NCI-H1092 (cell line): ENCODE results near the gene RRN3.
"Not testable (repeated sequence)": the region's sequence is repeated elsewhere in the genome, so short reads cannot be mapped to it uniquely, and the experiment has no call there.

ENCODE experiments used
- DNase-seq: peaks from one replicate; lab custom pipeline; 2025; lab: John Stamatoyannopoulos, UW

RRN3 gene

DNA sequence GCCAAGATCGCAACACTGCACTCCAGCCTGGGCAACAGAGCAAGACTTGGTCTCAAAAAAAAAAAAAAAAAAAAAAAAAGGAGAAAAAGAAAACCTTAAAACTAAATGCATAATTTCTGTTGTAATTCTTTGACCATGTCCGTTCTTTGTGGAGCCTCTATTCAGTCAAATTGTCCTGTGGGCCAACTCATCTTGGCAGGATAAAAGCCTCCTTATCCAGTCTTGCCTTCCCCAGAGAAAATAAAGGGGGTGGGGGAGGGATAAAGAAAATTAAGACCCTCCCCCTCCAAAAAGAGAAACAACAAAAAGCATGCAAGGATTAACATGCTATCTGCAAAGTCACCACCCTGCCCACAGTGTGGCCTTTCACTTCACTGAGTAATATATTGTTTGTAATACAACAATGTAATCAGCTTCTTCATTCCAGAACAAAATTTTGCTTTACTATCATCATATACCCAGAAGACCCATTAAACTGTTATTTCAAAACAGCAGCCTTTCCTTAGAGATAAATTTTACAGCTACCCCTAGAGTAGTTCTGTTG lies 5.4 kb upstream of the RRN3 start:
- DNase-seq, result not testable (repeated sequence)

DNA sequence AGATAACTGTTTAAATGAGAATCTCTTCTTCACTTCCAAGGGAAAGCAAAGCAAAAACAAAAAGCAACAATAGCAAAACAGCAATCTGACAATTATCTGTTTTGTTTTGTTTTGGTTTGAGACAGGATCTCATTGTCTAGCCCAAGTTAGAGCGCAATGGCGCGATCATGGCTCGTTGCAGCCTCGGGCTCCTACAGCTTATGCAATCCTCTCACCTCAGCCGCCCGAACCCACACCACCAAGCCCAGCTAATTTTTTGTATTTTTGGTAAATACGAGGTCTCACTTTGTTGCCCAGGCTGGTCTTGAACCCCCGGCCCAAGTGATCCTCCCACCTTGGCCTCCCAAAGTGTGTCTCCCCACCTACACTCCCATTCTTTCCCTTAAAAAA lies 2.5 kb upstream of the RRN3 start:
- DNase-seq, result not testable (repeated sequence)

DNA sequence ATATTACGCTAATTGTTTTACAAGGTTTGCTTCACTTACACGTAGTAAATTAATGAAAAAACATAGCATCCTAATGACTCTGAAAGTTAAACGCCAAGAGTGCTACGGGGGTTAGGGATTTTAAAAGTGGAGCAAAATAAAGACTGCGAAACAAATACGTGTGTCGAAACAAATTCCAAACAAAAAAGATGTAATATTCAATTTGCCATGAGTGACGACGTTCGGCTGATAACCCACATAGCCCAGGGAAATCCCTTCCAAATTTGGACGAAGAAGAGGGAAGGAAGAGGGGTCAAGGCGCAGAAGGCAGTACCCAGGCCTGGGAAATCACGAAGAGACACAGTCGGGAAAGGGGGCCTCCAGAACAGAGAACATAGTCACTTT lies 509 bp downstream of the RRN3 start:
- not testable (repeated sequence) for DNase-seq

DNA sequence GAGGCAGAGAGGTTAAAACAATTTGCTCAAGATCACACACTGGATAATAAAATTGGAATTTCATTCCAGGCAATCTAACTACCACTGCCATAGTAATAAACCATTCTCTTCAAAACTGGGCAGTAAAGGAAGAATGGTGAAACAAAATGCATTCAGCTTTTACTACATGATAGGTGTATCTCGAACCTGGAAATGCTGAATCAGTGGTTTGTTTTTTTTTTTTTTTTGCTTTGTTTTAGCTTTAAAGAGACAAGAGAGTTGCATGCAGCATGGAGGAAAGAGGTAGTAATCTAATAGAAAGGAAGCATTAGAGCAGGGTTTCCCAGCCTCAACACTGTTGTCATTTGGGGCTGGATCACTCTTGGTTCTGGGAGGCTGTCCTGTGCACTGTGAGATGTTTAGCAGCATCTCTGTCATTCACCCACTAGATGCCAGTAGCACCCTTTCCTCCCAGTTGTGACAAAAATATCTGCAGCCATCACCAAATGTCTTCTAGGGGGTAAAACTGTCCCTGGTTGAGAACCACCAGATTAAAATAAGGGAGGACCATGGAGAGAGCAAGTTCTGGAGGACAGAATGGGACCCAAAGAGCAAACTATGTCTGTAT lies 3.3 kb downstream of the RRN3 start:
- DNase-seq, result not testable (repeated sequence)

DNA sequence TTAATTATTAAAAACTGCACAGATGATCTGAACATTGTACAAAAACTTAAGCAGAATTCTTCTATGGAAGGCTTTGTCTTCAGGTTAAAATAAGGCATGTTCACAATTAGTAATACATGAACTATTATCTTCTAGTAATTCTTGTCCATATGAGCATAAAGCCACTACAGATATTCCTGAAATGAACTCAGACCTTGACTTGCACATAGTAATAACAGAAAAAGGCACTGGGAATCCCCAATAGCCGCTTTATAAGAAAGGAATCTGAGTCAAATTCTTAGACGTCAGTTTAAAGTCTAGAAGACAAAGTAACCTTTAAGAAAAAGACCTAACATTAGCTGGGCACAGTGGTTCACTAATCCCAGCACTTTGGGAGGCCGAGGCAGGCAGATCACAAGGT lies 11.3 kb downstream of the RRN3 start:
- DNase-seq, result not testable (repeated sequence)

DNA sequence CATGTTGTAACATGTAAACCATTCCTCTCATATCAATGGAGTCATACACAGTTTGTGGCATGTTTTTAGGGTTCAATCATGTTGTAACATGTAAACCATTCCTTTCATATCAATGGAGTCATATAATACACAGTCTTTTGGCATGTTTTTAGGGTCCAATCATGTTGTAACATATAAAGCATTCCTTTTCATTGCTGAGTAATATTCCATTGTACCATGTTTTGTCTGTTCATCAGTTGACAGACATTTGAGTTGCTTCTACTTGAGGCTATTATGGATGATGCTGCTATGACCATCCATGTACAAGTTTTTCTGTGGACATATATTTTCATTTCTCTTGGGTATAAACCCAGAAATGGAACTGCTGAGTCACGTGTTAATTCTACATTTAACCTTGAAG lies 13.2 kb downstream of the RRN3 start:
- not testable (repeated sequence) for DNase-seq

DNA sequence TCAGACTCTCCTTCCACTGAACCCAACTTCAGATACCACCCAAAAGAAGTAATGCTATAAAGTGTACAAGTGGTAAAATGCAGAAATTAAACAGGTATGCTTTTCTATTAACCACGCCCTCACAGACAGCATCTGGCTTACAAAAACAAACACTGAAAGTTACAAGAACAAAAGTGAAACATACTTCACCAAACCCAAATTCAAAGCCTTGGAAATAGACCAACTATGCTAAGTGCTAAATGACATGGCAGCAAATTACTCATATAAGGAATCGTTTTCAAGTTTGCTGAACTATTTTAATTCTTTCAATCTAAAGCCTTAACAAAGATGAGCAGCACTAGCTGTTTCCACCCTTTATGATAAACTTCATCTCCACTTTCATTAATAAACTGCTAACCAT lies 17.9 kb downstream of the RRN3 start:
- DNase-seq, result not testable (repeated sequence)

DNA sequence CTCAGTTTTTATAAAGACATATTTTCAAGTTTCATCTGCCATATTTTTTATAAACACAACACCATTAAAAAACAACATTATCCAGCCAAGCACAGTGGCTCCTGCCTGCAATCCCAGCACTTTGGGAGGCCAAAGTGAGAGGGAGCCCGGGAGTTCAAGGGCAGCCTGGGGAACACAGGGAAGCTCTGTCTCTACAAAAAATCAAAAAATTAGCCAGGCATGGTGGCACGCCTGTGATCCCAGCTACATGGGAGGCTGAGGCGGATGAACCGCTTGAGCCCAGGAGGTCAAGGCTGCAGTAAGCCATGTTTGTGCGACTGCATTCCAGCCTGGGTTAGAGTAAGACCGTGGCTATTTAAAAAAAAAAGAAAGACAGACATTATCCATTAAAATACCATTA lies 21.0 kb downstream of the RRN3 start:
- no peak for DNase-seq

DNA sequence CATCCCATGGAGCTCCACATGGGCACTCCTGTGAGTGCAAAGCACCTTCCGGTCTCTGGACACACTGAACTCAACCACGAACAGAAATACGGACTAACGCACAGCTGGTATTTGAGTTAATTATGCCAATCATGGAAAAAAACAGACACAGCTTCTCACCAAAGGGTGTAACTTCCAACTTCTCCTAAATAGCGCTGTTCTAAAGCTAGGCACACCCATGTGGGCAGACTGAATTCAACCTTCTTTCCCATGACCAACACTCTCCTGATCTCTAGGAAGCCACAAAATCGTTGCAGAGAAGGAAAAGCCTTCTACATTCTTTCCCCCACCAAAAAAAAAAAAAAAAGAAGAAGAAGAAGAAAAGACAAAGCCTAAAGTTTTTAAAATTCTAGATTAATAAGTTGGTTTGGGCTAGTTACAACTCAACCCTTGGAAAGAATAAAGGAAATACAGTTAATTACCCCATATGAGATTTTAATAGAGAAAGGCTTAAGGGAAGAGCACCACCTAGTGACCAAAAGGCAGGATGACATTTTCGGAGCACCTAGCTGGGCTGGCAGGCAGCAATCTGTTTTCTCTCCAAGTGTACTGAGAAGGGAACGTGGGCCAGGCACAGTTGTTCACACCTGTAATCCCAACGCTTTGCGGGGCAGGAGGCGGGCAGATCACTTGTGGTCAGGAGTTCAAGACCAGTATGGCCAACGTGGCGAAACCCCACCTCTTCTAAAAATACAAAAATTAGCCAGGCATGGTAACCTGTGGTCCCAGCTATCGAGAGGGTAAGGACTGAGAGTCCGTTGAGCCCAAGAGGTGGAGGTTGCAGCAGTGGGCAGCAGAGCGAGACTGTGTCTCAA lies 21.9 kb downstream of the RRN3 start:
- DNase-seq, result not testable (repeated sequence)

DNA sequence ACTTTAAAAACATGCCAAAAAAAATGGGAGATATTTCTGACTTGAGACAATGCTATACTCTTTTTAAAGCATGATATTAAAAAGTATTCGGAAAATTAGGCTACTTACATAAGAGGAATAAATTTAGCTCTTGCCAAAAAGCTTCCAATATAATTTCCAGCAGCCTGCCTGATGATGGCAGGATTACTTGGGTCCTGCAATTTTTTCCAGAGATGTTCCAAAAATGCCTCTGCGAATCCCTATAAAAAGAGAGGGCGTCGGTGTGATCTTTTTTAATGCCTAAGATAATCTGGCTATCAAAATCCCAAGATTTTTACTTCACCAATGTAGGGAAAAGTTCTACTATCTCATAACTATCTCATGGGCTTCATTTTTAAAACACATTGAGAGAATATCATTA lies 23.1 kb downstream of the RRN3 start:
- DNase-seq, result not testable (repeated sequence)

DNA sequence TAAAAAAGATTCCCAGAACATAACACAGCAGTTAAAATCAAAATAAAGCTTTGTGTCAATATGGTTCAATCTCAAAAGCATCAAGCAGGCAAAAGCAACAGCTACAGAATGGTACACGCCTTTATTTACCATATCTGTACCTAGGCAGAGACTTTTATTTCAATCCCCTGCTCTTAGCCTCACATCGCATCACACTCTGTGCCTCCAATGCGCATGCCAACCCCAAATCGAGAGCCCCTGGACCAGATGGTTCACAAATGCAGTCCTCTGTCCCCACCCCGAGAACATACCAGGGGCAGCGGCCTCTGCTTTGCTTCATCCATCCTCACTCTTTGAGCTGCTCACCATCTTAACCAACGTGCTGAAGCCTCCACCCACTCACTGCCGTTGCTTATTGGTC lies 27.4 kb downstream of the RRN3 start:
- not testable (repeated sequence) for DNase-seq

DNA sequence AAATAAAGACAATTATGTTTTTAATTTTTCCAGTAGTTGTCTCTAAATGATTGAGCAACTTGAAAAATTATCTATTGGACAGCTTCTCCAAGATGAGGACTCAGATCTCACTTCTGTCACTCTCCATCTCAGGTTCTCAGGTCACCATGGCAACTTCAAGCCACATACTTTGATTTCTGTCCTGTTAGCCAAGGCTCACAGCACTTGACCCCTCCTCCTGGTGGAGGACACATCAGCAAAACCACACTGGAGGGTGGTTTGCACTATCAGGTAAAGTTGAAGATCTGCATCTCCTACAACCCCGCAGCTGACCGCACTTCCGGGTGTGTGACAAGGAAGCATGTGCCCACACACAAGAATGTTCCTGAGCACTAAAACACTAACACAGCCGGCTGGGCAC lies 28.1 kb downstream of the RRN3 start:
- not testable (repeated sequence) for DNase-seq

DNA sequence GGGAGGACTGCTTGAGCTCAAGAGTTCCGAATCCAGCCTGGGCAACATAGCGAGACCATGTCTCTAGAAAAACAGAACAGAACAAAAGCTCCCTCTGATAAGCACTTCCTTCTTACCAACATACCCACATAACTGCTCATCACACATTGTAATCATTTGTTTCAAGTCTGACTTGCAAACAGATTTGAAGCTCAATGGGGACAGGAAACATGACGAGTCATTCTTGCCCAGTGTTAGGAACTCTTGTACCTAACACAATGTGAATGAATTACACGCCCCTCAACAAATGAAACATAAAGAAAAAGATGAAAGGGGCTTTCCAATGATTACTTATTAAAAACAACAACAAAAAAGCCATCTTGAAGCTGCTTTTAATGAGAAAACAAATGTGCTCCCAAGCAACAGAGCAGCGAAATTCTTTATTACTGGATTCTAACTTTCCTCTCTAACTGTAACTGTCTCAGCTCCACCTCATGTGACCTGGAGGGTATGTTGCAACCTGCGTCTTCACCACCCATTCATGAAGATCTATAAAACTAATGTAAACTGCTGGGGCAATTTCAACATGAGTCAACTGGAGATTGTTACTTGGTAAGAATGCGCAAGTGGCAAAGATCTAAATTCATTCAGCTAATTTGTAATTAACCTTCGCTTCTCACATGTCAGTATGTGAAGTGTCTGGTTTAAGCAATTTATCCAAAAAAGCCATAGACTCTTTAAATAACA lies 31.8 kb downstream of the RRN3 start:
- DNase-seq, result not testable (repeated sequence)

DNA sequence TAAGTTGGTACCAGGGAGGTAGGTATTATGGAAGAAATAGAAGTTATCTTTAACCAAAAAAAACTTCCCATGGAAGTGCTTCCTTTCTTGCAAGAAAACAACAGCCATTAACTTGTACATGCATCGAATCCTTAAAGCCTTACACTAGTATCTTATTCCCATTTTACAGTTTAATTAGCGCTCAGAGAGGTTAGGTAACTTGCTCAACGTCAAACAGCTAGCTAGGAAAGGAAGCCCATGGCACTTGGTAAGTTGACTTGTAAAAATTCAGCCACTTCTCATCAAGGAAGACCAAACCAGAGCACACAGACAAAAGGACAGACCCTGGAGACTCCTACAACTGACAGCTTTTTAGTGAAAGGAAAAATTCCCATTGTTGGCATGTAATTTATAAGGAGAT lies 34.7 kb downstream of the RRN3 start:
- no peak for DNase-seq

DNA sequence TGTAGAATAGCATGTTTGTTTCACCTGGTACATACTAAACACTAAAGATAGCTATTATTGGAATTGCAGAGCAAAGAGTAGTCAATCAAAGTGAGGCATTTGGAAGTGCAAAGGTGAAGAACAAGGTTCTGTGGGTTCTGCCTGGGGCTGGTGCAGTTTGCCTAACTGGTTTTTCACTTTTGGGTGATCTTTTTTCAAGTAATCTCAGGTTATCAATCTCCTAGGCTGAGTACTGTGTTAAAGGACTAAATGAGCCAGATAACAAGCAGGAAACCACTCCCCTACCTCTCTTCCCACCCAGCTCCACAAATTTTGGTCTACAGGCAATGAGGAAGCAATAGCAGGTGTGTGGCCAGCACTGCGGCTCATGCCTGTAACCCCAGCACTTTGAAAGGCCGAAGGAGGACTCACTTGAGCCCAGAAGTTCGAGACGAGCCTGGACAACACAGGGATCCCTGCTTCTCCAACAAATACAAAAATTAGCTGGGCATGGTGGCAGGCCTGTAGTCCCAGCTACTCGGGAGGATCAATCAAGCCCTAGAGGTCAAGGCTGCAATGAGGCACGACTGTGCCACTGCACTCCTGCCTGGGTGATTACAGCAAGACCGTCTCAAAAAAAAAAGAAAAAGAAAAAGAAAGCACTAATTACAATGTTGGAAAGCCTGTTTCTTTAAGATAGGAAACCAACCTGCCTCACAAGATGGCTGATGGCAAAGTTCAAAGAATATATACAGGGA lies 36.2 kb downstream of the RRN3 start:
- DNase-seq, result no peak

DNA sequence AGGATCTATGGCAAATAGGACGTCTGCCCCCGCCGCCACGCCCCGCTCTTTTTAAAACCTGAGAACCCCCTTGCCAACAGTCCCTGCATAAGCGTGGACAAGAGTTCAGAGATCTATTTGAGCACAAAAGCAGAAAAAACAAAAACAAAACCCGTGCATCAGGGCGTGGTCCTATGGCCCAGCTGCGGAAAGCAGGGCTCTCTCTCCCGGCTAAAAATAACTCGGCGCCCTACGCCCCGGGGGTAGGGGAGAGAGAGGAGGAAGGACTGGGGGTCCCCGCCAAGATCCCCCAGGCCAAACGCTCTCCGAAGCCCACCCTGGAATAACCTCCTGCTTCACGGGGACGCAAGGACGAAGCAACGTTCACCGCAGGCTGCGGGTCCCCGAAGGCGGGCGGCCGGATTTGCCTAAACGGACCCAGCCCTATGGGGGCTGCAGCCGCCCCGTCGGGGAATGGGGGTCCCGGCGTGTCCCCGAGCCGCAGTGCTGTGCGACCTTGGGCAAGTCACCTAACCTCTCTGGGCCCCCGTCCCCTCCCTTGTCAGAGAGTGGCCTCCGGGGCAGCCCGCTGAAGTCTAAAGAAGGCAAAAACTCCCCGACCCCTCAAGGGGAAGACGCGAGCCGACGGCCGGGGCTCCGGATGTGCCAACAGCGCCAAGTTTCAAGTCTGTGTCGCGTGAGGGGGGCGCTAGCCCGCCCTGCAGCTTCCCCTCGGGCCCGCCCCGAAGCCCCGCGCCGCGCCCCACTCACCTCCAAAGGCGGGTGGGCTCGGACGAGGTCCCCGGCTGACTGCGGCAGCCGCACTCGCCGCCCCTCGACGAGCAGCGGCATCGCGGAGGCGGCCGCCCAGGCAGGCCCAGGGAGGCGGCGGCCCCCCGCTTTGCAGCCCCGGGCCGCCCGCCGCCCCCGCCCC lies 38.7 kb downstream of the RRN3 start:
- no peak for DNase-seq

DNA sequence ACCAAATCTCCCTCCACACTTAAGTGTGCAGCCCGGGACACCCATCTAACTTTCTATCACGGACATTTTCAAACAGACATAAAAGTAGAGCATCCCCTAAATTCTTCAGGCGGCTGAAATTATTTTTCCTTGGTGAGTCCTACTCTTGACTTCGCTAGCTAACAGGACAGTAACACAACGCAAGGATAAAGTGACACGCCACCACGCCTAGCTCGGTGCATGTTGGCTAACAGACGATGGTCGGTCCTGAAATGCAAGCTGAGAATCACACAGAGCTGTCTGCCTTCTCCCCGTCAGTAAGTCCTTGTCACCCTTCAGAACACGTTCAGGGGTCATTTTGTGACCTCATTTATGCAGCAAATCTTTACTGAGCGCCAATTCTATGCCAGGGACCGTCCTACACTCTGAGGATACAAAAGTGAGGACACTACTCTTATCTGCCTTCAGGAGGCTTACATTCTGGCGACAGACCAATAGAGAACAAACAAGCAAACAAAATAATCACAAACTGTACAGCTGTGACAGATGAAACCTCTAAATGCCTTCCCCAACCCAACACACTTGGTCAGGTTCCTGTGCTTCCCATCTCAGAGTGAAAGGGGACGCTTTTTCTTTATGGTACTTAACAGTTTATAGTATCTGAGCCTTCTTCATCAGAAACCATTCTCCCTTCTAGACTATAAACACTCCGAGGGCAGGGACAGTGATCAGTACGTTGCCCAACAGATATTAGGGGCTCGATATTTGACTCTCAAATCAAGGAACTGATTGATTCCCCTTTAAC lies 39.5 kb downstream of the RRN3 start:
- DNase-seq, result no peak

DNA sequence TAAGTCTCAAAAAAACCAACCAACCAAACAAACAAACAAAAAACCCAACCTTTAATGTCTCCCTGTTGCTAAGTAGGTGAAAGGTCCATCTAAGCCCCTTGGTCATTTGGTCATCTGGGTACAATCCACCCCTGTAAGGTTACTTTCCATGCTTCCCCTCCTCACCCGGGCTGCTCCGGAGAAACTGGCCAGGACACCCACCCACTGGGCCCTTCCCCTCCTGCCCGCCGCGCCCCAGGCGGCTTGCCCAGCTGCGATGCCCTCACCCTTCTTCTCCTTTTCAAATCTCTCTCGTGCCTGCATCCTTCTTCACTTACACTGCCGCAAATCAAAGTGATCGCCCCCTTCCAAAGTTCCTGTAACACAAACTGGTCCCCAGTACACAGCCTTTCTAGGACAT lies 40.2 kb downstream of the RRN3 start:
- DNase-seq, result no peak

DNA sequence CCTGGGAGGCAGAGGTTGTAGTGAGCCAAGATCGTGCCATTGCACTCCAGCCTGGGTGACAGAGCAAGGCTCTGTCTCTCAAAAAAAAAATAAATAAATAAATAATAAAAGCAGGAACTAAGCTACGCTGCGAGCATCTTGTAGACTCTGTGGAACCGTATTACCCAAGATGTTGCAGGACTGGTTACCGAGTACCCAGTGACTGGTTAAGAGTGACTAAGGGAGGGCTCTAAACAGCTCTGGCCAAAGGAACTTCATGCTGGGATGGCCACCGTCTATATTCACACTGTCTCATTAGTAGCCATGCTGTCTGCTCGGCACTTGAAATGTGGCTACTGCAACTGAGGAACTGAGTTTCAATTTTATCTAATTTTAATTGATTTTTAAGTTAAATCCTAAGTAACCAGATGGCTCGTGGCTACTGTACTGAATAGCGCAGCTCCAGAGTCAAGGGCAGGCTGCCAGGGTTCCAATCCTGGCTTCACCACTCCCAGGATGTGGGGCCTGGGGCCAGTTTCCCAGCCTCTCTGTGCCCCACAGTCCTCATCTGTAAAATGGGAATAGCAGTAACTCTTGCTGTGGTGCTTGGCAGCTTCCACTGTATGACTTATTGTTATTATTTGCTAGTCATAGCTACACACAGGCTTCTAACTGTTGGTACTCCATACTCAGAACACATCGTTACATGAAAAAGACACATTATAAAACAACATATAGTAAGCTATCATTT lies 41.2 kb downstream of the RRN3 start:
- DNase-seq, result no peak
